Nephron (organoid): ENCODE data around the gene NOS3.
A peak's percentile ranks its signal among the peaks of the same experiment; 100 is the strongest.
"Not testable (repeated sequence)": the region's sequence is repeated elsewhere in the genome, so short reads cannot be mapped to it uniquely, and the experiment has no call there.

ENCODE experiments used
- H3K27ac Mint-ChIP-seq, 3 experiments: 2 replicates each; pipeline ENCODE4 v1.8.0; 2020; ENCODE audit warnings: mixed read lengths in 3 of 3, mild to moderate bottlenecking in 2 of 3, moderate library complexity in 1 of 3
- H3K27me3 Mint-ChIP-seq: 2 replicates; pipeline ENCODE4 v1.8.0; 2021; ENCODE audit warnings: low read depth, mild to moderate bottlenecking, moderate library complexity, mixed read lengths
- H3K36me3 Mint-ChIP-seq: 2 replicates; pipeline ENCODE4 v1.8.0; 2020; ENCODE audit warnings: low read depth, mixed read lengths
- H3K4me1 Mint-ChIP-seq: 2 replicates; pipeline ENCODE4 v1.8.0; 2020; ENCODE audit warnings: mixed read lengths
- H3K4me3 Mint-ChIP-seq, 3 experiments: 2 replicates each; pipeline ENCODE4 v1.8.0; 2020; ENCODE audit warnings: mild to moderate bottlenecking in 3 of 3, mixed read lengths in 3 of 3, moderate library complexity in 2 of 3
- H3K9me3 Mint-ChIP-seq: 2 replicates; pipeline ENCODE4 v1.8.0; 2020; ENCODE audit warnings: mixed read lengths
- TF ChIP-seq, protein P1 (sequence below), 3 experiments: fragments of 200-600 bp; sonication (generic); IDR thresholded peaks; one replicate each; pipeline ENCODE4 v1.5.0; 2021; ENCODE audit warnings: antibody characterized with exemption in 3 of 3; ENCODE audit not compliant: unreplicated experiment in 3 of 3

The NOS3 gene

GRCh38 chr7:151020231-151020630 lies 29.4 kb downstream of the NOS3 start:
- Mint-ChIP-seq H3K9me3 (no peaks in the 10 kb centered on the region), H3K27me3 (peaks cover 58% of the 10 kb centered on the region), H3K4me1 (peaks cover 28% of the 10 kb centered on the region), H3K36me3 (no peaks in the 10 kb centered on the region), H3K4me3 (peak overlapping the region; percentile 37 to 62 (median 40)), H3K27ac (peak overlapping the region; percentile 25 to 76 (median 63))
- TF ChIP-seq, protein P1, sequence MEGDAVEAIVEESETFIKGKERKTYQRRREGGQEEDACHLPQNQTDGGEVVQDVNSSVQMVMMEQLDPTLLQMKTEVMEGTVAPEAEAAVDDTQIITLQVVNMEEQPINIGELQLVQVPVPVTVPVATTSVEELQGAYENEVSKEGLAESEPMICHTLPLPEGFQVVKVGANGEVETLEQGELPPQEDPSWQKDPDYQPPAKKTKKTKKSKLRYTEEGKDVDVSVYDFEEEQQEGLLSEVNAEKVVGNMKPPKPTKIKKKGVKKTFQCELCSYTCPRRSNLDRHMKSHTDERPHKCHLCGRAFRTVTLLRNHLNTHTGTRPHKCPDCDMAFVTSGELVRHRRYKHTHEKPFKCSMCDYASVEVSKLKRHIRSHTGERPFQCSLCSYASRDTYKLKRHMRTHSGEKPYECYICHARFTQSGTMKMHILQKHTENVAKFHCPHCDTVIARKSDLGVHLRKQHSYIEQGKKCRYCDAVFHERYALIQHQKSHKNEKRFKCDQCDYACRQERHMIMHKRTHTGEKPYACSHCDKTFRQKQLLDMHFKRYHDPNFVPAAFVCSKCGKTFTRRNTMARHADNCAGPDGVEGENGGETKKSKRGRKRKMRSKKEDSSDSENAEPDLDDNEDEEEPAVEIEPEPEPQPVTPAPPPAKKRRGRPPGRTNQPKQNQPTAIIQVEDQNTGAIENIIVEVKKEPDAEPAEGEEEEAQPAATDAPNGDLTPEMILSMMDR (IDR thresholded peaks at IDR 0.05; ENCODE audit: unreplicated experiment in 3 of 3), result no peak

DNA sequence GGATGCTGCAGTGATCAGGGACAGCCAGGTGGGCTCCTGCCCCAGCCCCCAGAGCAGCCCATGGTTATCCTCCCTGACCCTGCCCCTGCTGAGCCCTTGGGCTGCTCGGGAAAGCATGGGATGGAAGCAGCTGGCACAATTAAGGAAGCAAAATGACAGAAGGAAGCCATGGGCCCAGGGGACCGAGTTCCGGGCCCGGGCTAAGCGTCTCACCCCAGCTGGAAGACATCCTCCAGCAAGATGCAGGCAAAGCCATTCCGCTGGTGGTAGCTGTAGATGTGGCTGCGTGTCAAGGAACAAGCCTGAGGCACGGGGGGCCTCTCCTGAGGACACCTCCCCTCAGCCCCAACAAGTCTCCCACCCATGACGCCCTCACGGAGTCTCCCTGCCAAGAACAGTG lies 32.4 kb downstream of the NOS3 start:
- H3K4me3 Mint-ChIP-seq, result no peak overlapping the region
- no peaks in the 10 kb centered on the region for H3K36me3 Mint-ChIP-seq
- peaks cover 24% of the 10 kb centered on the region for H3K4me1 Mint-ChIP-seq
- H3K9me3 Mint-ChIP-seq, result no peaks in the 10 kb centered on the region
- H3K27me3 Mint-ChIP-seq, result peaks cover 38% of the 10 kb centered on the region
- TF ChIP-seq, protein P1 (IDR thresholded peaks at IDR 0.05; ENCODE audit: unreplicated experiment in 3 of 3), result no peak
- no peak overlapping the region for H3K27ac Mint-ChIP-seq

DNA sequence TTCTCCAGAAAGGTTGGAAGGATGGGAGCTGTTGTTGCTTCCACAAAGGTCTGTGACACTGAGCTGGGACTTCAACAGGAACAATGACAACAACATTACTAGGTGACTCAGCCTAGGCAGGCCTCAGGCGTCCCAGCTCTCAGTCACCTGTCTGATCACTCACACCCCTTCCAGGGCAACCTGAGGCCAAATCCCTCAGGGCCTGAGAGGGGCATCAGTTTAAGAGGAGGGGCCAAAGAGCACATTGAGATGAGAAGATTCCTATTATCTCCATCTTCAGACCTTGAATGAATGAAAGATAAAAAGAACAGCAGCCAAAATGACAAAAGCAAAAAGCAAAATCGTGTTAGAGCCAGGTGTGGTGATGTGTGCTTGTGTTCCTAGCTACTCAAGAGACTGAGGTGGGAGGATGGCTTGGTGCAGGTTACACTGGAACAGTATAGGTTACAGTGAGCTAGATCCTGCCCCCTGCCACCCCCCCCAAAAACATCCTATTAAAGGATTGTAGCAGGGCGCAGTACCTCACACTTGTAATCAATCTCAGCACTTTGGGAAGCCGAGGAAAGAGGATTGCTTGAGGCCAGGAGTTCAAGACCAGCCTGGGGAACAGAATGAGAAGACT lies 33.7 kb downstream of the NOS3 start, which contains the start of gene ATG9B:
Gene ATG9B, minus strand, starts transcription at position 60 of the 622 bp plus-strand sequence. CDS start 71 bp downstream, outside the sequence.
- Mint-ChIP-seq H3K36me3 (peaks cover 3% of the 10 kb centered on the region), H3K27me3 (peaks cover 32% of the 10 kb centered on the region), H3K4me3 (peak within 1 kb of the TSS; percentile 24 to 50 (median 30)), H3K27ac (no peak within 1 kb of the TSS), H3K4me1 (peaks cover 26% of the 10 kb centered on the region), H3K9me3 (no peaks in the 10 kb centered on the region)
- TF ChIP-seq, protein P1 (IDR thresholded peaks at IDR 0.05; ENCODE audit: unreplicated experiment in 3 of 3), result no peak

GRCh38 chr7:151025924-151026671 lies 35.3 kb downstream of the NOS3 start:
- TF ChIP-seq, protein P1 (IDR thresholded peaks at IDR 0.05; ENCODE audit: unreplicated experiment in 3 of 3), result no peak
- Mint-ChIP-seq H3K36me3 (peaks cover 3% of the 10 kb centered on the region), H3K4me3 (peak overlapping the region; percentile 38 to 58 (median 41)), H3K4me1 (peaks cover 15% of the 10 kb centered on the region), H3K27me3 (peaks cover 22% of the 10 kb centered on the region), H3K9me3 (no peaks in the 10 kb centered on the region), H3K27ac (no peak overlapping the region)

- peak overlapping the region in 1 of 3 experiments; percentile 94 for H3K27ac Mint-ChIP-seq
- not testable (repeated sequence) for H3K36me3 Mint-ChIP-seq, H3K9me3 Mint-ChIP-seq
- peaks cover 15% of the 10 kb centered on the region for H3K4me1 Mint-ChIP-seq
- peak overlapping the region; percentile 93 to 95 (median 94) for H3K4me3 Mint-ChIP-seq
- H3K27me3 Mint-ChIP-seq, result peaks cover 15% of the 10 kb centered on the region
Observed at GRCh38 chr7:151026771-151027727, 36.2 kb downstream of the NOS3 start.

- H3K4me3 Mint-ChIP-seq, result peak overlapping the region; percentile 93 to 95 (median 94)
- H3K4me1 Mint-ChIP-seq, result peaks cover 15% of the 10 kb centered on the region
- not testable (repeated sequence) for H3K36me3 Mint-ChIP-seq, H3K9me3 Mint-ChIP-seq
- H3K27ac Mint-ChIP-seq, result peak overlapping the region; percentile 69 to 94 (median 93)
- peaks cover 15% of the 10 kb centered on the region for H3K27me3 Mint-ChIP-seq
Observed at GRCh38 chr7:151027728-151028130, 36.9 kb downstream of the NOS3 start.
